Measurements from ENCODE around the gene APLP2.

GRCh38 chr11:130118165-130118564 is 48.5 kb downstream of the APLP2 start:
- TF ChIP-seq CTCF (conservative IDR thresholded peaks at IDR 0.05 in 1 of 2, IDR thresholded peaks at IDR 0.05 in 1 of 2; ENCODE audit: low read depth in 1 of 2, low read length in 2 of 2) (no peak), EZH2 (IDR thresholded peaks at IDR 0.05; ENCODE audit: low read length, missing control alignments) (no peak)
